TTC549 (cell line): ENCODE measurements around the gene OR10H4.
"Not testable (repeated sequence)": the region's sequence is repeated elsewhere in the genome, so short reads cannot be mapped to it uniquely, and the experiment has no call there.

ENCODE experiments used
- FAIRE-seq: peaks from 2 replicates; lab custom pipeline; 2012; peaks lifted over from hg19 to GRCh38; lab: Jason Lieb, UNC

The OR10H4 gene

DNA sequence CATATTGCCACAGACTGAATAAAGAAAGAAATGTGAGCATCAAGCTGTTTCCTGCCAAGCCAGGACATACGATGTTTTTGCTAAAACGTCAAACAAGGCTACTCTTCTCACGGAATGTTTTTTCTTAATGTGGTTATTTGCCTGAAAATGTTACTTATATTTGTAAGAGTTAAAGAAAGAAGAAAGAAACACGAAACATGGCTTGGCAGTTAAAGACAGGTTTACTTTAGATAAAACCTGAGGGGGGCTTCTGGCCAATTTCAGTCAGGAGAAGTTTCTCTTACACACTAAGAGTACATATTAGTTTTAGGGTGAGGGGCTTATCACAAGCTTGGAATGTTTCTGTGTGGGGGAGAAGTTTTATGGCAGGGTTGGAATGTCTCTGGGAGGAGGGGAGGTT lies 4.4 kb upstream of the OR10H4 start:
- no peak for FAIRE-seq

GRCh38 chr19:15945301-15945700 lies 3.5 kb upstream of the OR10H4 start:
- FAIRE-seq = no peak

- no peak for FAIRE-seq
These were observed 6.0 kb downstream of the OR10H4 start for GRCh38 chr19:15954820-15955219.

GRCh38 chr19:15962319-15962718 lies 13.5 kb downstream of the OR10H4 start:
- no peak for FAIRE-seq

- no peak for FAIRE-seq
These were observed 15.4 kb downstream of the OR10H4 start for GRCh38 chr19:15964231-15964630.

- FAIRE-seq = no peak
These were observed 22.5 kb downstream of the OR10H4 start for GRCh38 chr19:15971224-15971780.

DNA sequence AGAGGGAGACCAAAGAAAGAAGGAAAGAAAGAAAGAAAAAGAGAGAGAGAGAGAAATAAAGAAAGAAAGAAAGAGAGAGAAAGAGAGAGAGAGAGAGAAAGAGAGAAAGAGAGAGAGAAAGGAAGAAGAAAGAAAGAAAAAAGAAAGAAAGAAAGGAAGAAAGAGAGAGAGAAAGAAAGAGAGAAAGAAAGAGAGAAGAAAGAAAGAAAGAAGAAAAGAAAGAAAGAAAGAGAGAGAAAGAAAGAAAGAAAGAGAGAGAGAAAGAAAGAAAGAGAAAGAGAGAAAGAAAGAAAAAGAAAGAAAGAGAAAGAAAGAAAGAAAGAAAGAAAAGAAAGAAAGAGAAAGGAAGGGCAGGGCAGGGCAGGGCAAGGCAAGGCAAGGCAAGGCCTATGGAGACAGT lies 23.2 kb downstream of the OR10H4 start:
- not testable (repeated sequence) for FAIRE-seq

GRCh38 chr19:15974856-15975255 lies 26.0 kb downstream of the OR10H4 start:
- FAIRE-seq = no peak

- FAIRE-seq = no peak
These were observed 28.3 kb downstream of the OR10H4 start for GRCh38 chr19:15976836-15977689.

- no peak for FAIRE-seq
These were observed 28.9 kb downstream of the OR10H4 start for GRCh38 chr19:15977690-15978089.

DNA sequence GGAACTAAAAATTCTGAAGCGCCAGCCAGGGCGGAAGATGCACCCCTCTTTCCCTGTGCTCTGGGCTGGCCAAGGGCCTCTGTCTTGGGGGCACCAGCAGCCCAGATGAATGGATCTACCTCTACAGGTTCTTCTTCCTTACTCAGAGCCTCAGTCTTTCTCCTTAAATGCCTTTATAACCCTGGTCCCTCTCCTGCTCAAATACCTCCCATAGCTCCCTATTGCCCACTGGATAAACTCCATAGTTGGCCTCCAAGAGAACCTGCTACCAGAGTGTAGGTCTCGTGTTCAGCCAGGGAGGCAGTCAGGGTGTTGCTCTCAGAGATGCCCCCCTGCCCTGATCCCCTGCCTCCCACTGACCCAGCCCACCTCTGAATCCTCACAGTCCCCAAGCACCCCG lies 30.5 kb downstream of the OR10H4 start:
- no peak for FAIRE-seq

GRCh38 chr19:15985831-15986230 lies 37.0 kb downstream of the OR10H4 start:
- not testable (repeated sequence) for FAIRE-seq

DNA sequence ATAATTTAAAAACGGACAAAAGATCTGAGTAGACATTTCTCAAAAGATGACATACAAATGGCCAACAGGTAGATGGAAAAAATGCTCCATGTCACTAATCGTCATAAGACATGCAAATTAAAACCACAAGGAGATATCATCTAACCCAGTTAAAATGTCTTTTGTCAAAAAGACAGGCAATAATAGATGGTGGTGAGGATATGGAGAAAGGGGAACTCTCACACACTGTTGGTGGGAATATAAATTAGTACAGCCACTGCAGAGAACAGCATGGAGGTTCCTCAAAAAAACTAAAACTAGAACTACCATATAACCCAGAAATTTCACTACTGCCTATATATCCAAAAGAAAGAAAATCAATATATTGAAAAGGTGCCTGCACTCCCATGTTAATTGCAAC lies 37.9 kb downstream of the OR10H4 start:
- no peak for FAIRE-seq

- FAIRE-seq = no peak
These were observed 41.1 kb downstream of the OR10H4 start for GRCh38 chr19:15989889-15990288.

- FAIRE-seq = no peak
These were observed 42.8 kb downstream of the OR10H4 start for GRCh38 chr19:15991602-15992001.

GRCh38 chr19:15992014-15992413 lies 43.2 kb downstream of the OR10H4 start:
- FAIRE-seq = no peak

- FAIRE-seq = no peak
These were observed 46.7 kb downstream of the OR10H4 start for GRCh38 chr19:15995536-15995935.

GRCh38 chr19:15998166-15998565 lies 49.4 kb downstream of the OR10H4 start:
- no peak for FAIRE-seq
